SU-DHL-6 (cell line): ENCODE results near the gene ABCA4.

Source experiments
- H2AFZ ChIP-seq: fragments of 200-600 bp; sonication (generic); 2 replicates; pipeline ENCODE4 v1.6.1; 2014; ENCODE audit warnings: low read depth, mild to moderate bottlenecking, moderate library complexity, mixed read lengths, antibody characterized with exemption, low read length; ENCODE audit not compliant: severe bottlenecking
- H3F3A ChIP-seq: fragments of 200-600 bp; shearing (Covaris generic); 2 replicates; pipeline ENCODE4 v1.6.0; 2016; ENCODE audit warnings: antibody characterized with exemption, mild to moderate bottlenecking; ENCODE audit not compliant: insufficient read depth
- H3K27ac ChIP-seq: fragments of 200-600 bp; sonication (generic); 2 replicates; pipeline ENCODE4 v1.5.1; 2016; ENCODE audit warnings: low read depth, mild to moderate bottlenecking, low read length, moderate library complexity, mixed read lengths
- H3K27me3 ChIP-seq: fragments of 200-600 bp; sonication (generic), shearing (Covaris generic); 2 replicates; pipeline ENCODE4 v1.6.0; 2014; ENCODE audit warnings: mild to moderate bottlenecking, low read length
- H3K36me3 ChIP-seq: fragments of 200-600 bp; sonication (generic); 2 replicates; pipeline ENCODE4 v1.6.1; 2014; ENCODE audit warnings: mild to moderate bottlenecking, low read length, mixed read lengths
- H3K4me2 ChIP-seq: fragments of 300-600, 200-600 bp; shearing (Covaris generic), sonication (generic); 2 replicates; pipeline ENCODE4 v1.6.0; 2014; ENCODE audit warnings: low read length, low read depth, mild to moderate bottlenecking; ENCODE audit not compliant: poor library complexity, severe bottlenecking
- H3K4me3 ChIP-seq: fragments of 200-600 bp; sonication (generic); 2 replicates; pipeline ENCODE4 v1.5.1; 2014; ENCODE audit warnings: antibody characterized with exemption, low read length, mild to moderate bottlenecking, mixed read lengths; ENCODE audit not compliant: insufficient read depth, poor library complexity, severe bottlenecking
- H3K79me2 ChIP-seq: fragments of 200-600 bp; sonication (generic); 2 replicates; pipeline ENCODE4 v1.6.1; 2014; ENCODE audit warnings: mild to moderate bottlenecking, low read length, moderate library complexity; ENCODE audit not compliant: insufficient read depth
- H3K9ac ChIP-seq: fragments of 200-600 bp; sonication (generic); 2 replicates; pipeline ENCODE4 v1.7.0; 2014; ENCODE audit warnings: mild to moderate bottlenecking, low read length
- H3K9me2 ChIP-seq: fragments of 200-600 bp; sonication (generic); replicated peaks from 2 replicates; pipeline ENCODE4 v1.6.1; 2014; ENCODE audit warnings: low read length; ENCODE audit not compliant: insufficient read depth
- H3K9me3 ChIP-seq: fragments of 200-600 bp; sonication (generic); 2 replicates; pipeline ENCODE4 v1.6.1; 2014; ENCODE audit warnings: low read length, mixed read lengths; ENCODE audit not compliant: insufficient read depth
- H4K20me1 ChIP-seq: fragments of 200-600 bp; sonication (generic); 2 replicates; pipeline ENCODE4 v1.6.1; 2014; ENCODE audit warnings: low read depth, mild to moderate bottlenecking, antibody characterized with exemption, low read length, moderate library complexity, mixed read lengths
- EZH2phosphoT487 ChIP-seq: fragments of 200-600 bp; sonication (generic), shearing (Covaris generic); conservative IDR thresholded peaks from 2 replicates; pipeline ENCODE4 v1.6.1; 2018; ENCODE audit warnings: mild to moderate bottlenecking, antibody characterized with exemption, low read length, moderate library complexity, mixed read lengths
- TF ChIP-seq, protein P1 (sequence below): fragments of 200-600 bp; sonication (generic); IDR thresholded peaks from one replicate; pipeline ENCODE4 v1.5.1; 2017; ENCODE audit warnings: antibody characterized with exemption, mild to moderate bottlenecking, low read length, moderate library complexity; ENCODE audit not compliant: insufficient read depth, poor library complexity, severe bottlenecking

Gene ABCA4

GRCh38 chr1:94033849-94034248, 87.1 kb downstream of the ABCA4 start:
- no peak overlapping the region for H3K4me3 ChIP-seq
- no peak overlapping the region for H3K4me2 ChIP-seq
- no peak overlapping the region for H2AFZ ChIP-seq
- H3K9ac ChIP-seq: no peak overlapping the region
- TF ChIP-seq, protein P1, sequence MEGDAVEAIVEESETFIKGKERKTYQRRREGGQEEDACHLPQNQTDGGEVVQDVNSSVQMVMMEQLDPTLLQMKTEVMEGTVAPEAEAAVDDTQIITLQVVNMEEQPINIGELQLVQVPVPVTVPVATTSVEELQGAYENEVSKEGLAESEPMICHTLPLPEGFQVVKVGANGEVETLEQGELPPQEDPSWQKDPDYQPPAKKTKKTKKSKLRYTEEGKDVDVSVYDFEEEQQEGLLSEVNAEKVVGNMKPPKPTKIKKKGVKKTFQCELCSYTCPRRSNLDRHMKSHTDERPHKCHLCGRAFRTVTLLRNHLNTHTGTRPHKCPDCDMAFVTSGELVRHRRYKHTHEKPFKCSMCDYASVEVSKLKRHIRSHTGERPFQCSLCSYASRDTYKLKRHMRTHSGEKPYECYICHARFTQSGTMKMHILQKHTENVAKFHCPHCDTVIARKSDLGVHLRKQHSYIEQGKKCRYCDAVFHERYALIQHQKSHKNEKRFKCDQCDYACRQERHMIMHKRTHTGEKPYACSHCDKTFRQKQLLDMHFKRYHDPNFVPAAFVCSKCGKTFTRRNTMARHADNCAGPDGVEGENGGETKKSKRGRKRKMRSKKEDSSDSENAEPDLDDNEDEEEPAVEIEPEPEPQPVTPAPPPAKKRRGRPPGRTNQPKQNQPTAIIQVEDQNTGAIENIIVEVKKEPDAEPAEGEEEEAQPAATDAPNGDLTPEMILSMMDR: no peak
- no peak for TF ChIP-seq EZH2phosphoT487
- H3K27ac ChIP-seq: no peak overlapping the region
- no peaks in the 10 kb centered on the region for H3K36me3 ChIP-seq
- H3K9me3 ChIP-seq: no peaks in the 10 kb centered on the region
- no peaks in the 10 kb centered on the region for H4K20me1 ChIP-seq
- no peaks in the 10 kb centered on the region for H3K9me2 ChIP-seq
- no peaks in the 10 kb centered on the region for H3F3A ChIP-seq
- no peaks in the 10 kb centered on the region for H3K79me2 ChIP-seq
- no peaks in the 10 kb centered on the region for H3K27me3 ChIP-seq

- no peaks in the 10 kb centered on the region for H3K9me2 ChIP-seq
- H2AFZ ChIP-seq: no peak overlapping the region
- H3K9me3 ChIP-seq: no peaks in the 10 kb centered on the region
- no peak overlapping the region for H3K4me2 ChIP-seq
- TF ChIP-seq EZH2phosphoT487: no peak
- TF ChIP-seq, protein P1: no peak
- H3K9ac ChIP-seq: no peak overlapping the region
- no peak overlapping the region for H3K27ac ChIP-seq
- H3K79me2 ChIP-seq: no peaks in the 10 kb centered on the region
- no peaks in the 10 kb centered on the region for H3K27me3 ChIP-seq
- no peak overlapping the region for H3K4me3 ChIP-seq
- no peaks in the 10 kb centered on the region for H3F3A ChIP-seq
- H3K36me3 ChIP-seq: no peaks in the 10 kb centered on the region
- H4K20me1 ChIP-seq: no peaks in the 10 kb centered on the region
Observed at GRCh38 chr1:94032637-94033036, 88.3 kb downstream of the ABCA4 start.

- Histone ChIP-seq H2AFZ (no peak overlapping the region), H4K20me1 (no peaks in the 10 kb centered on the region), H3K4me3 (no peak overlapping the region), H3K79me2 (no peaks in the 10 kb centered on the region), H3F3A (no peaks in the 10 kb centered on the region), H3K27me3 (no peaks in the 10 kb centered on the region), H3K9ac (no peak overlapping the region), H3K36me3 (no peaks in the 10 kb centered on the region), H3K9me3 (no peaks in the 10 kb centered on the region), H3K27ac (no peak overlapping the region), H3K4me2 (no peak overlapping the region), H3K9me2 (no peaks in the 10 kb centered on the region)
- TF ChIP-seq EZH2phosphoT487: no peak
- TF ChIP-seq, protein P1: no peak
Observed at GRCh38 chr1:94031591-94031990, 89.4 kb downstream of the ABCA4 start.

DNA sequence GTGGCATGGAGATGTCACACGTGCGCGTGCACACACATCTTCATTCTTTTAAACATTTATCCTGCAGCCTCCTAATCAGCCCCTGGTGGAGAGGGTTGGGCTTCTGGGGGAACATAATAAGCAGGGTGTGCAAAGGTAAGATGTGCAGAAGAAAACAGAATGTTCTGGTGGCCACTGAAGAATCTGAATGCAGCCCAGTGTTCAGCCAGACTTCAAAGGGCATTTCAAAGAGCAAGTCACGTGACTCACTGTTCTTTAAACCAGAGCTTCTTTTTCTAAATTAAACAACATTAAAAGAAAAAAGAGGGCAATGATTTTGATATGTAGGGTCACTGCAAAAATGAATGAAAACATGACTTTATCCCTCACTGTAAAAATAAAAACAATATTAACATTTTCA, 89.8 kb downstream of the ABCA4 start:
- Histone ChIP-seq H3K9me2 (no peaks in the 10 kb centered on the region), H2AFZ (no peak overlapping the region), H3F3A (no peaks in the 10 kb centered on the region), H3K27ac (no peak overlapping the region), H3K4me3 (no peak overlapping the region), H3K9me3 (no peaks in the 10 kb centered on the region), H4K20me1 (no peaks in the 10 kb centered on the region), H3K9ac (no peak overlapping the region), H3K36me3 (no peaks in the 10 kb centered on the region), H3K27me3 (no peaks in the 10 kb centered on the region), H3K4me2 (no peak overlapping the region), H3K79me2 (no peaks in the 10 kb centered on the region)
- TF ChIP-seq EZH2phosphoT487: no peak
- TF ChIP-seq, protein P1: no peak
